ENCODE data around the gene PLCG1. TPM values are rescaled to one million over a fixed set of nuclear protein-coding genes. Genes with fewer than 3 reads are reported as not detected.

The PLCG1 gene
- polyA plus RNA-seq, 1 donor (not counting 4 experiments of a cell fraction or from before 2014, with no cell fraction given): 41.5 TPM

GRCh38 chr20:41174782-41175181 lies 37.4 kb downstream of the PLCG1 start:
- H3K4me1 ChIP-seq (ENCODE audit: control insufficient read depth, extremely low read depth, insufficient read depth, low read length): peaks cover 52% of the 10 kb centered on the region
- peaks cover 28 to 41% of the 10 kb centered on the region in 2 experiments for H3K36me3 ChIP-seq (ENCODE audit: control insufficient read depth in 2 of 2, extremely low read depth in 1 of 2, insufficient read depth in 2 of 2, low read length in 2 of 2)
- no peak for DNase-seq (ENCODE audit: low read depth, low spot score)
- dilution Hi-C loops (cut with MboI; ENCODE audit: extremely low pct_ligation_motif_present, low sequenced_read_pairs): no loop called here
- no peak overlapping the region for H2AFZ ChIP-seq (ENCODE audit: control insufficient read depth, low read length)
- TF ChIP-seq EZH2 (IDR thresholded peaks at IDR 0.05; ENCODE audit: low read length) (no peak), CTCF (optimal IDR thresholded peaks at IDR 0.05 in 1 of 3, IDR thresholded peaks at IDR 0.05 in 1 of 3, conservative IDR thresholded peaks at IDR 0.05 in 1 of 3; ENCODE audit: extremely low read depth in 1 of 3, insufficient read depth in 2 of 3, low read length in 3 of 3) (no peak)
- H3K9ac ChIP-seq (ENCODE audit: control insufficient read depth, extremely low read depth, insufficient read depth, low read length): no peak overlapping the region
- peaks cover 3% of the 10 kb centered on the region for H3K9me1 ChIP-seq (ENCODE audit: control insufficient read depth, extremely low read depth, insufficient read depth, low read length)
- FAIRE-seq: no peak
- H3K4me2 ChIP-seq (ENCODE audit: control insufficient read depth, extremely low read depth, insufficient read depth, low read depth, low read length): no peak overlapping the region
- no peaks in the 10 kb centered on the region for H3K9me3 ChIP-seq (ENCODE audit: control insufficient read depth, low read depth, low read length)
- no peaks in the 10 kb centered on the region for H4K20me1 ChIP-seq (ENCODE audit: control insufficient read depth, extremely low read depth, insufficient read depth, low read length)
- no peak overlapping the region for H3K27ac ChIP-seq (ENCODE audit: control insufficient read depth, insufficient read depth, low read length)
- no peaks in the 10 kb centered on the region for H3K27me3 ChIP-seq (ENCODE audit: control insufficient read depth, extremely low read depth, insufficient read depth, low read length)
- H3K79me2 ChIP-seq (ENCODE audit: control insufficient read depth, insufficient read depth, low read length): peaks cover 2% of the 10 kb centered on the region
- H3K4me3 ChIP-seq (ENCODE audit: control insufficient read depth in 2 of 3, extremely low read depth in 1 of 3, insufficient read depth in 2 of 3, low read depth in 1 of 3, low read length in 3 of 3): no peak overlapping the region

DNA sequence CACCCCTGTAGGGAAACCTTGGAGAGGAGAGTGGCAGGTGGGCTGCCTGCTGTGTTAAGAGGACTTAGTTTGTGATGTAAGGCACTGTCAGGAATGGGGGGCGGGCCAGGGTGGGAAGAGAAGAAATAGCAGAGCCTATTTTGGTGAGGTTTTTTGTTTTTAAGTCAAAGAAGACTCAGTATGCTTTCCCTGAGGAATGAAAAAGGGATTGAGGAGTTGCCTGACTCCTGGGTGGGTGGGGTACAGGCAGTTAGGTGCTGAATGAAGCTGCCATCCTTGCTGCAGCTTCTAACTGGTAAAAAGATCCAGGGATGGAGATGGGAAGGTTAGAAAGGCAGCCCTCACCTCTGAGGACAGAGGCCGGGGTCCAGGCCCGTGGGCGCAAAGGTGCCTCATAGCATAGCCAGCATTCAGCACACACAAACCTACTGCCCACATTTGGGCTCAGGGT lies 37.9 kb downstream of the PLCG1 start:
- dilution Hi-C loops (cut with MboI; ENCODE audit: extremely low pct_ligation_motif_present, low sequenced_read_pairs): no loop called here
- DNase-seq (ENCODE audit: low read depth, low spot score) (no peak), FAIRE-seq (no peak)
- peaks cover 2% of the 10 kb centered on the region for H3K79me2 ChIP-seq (ENCODE audit: control insufficient read depth, insufficient read depth, low read length)
- H3K9ac ChIP-seq (ENCODE audit: control insufficient read depth, extremely low read depth, insufficient read depth, low read length): no peak overlapping the region
- peaks cover 3% of the 10 kb centered on the region for H3K9me1 ChIP-seq (ENCODE audit: control insufficient read depth, extremely low read depth, insufficient read depth, low read length)
- no peak overlapping the region for H3K4me2 ChIP-seq (ENCODE audit: control insufficient read depth, extremely low read depth, insufficient read depth, low read depth, low read length)
- H3K9me3 ChIP-seq (ENCODE audit: control insufficient read depth, low read depth, low read length): no peaks in the 10 kb centered on the region
- H4K20me1 ChIP-seq (ENCODE audit: control insufficient read depth, extremely low read depth, insufficient read depth, low read length): no peaks in the 10 kb centered on the region
- TF ChIP-seq EZH2 (IDR thresholded peaks at IDR 0.05; ENCODE audit: low read length) (no peak), CTCF (optimal IDR thresholded peaks at IDR 0.05 in 1 of 3, IDR thresholded peaks at IDR 0.05 in 1 of 3, conservative IDR thresholded peaks at IDR 0.05 in 1 of 3; ENCODE audit: extremely low read depth in 1 of 3, insufficient read depth in 2 of 3, low read length in 3 of 3) (no peak)
- H3K36me3 ChIP-seq (ENCODE audit: control insufficient read depth in 2 of 2, extremely low read depth in 1 of 2, insufficient read depth in 2 of 2, low read length in 2 of 2): peaks cover 25 to 36% of the 10 kb centered on the region in 2 experiments
- H3K27ac ChIP-seq (ENCODE audit: control insufficient read depth, insufficient read depth, low read length): no peak overlapping the region
- H3K4me3 ChIP-seq (ENCODE audit: control insufficient read depth in 2 of 3, extremely low read depth in 1 of 3, insufficient read depth in 2 of 3, low read depth in 1 of 3, low read length in 3 of 3): no peak overlapping the region
- no peak overlapping the region for H2AFZ ChIP-seq (ENCODE audit: control insufficient read depth, low read length)
- H3K4me1 ChIP-seq (ENCODE audit: control insufficient read depth, extremely low read depth, insufficient read depth, low read length): peaks cover 48% of the 10 kb centered on the region
- no peaks in the 10 kb centered on the region for H3K27me3 ChIP-seq (ENCODE audit: control insufficient read depth, extremely low read depth, insufficient read depth, low read length)
